Measurements from ENCODE around the gene TRNP1.

GRCh38 chr1:26994787-26995517, 1.5 kb downstream of the TRNP1 start:
- TF ChIP-seq CTCF (IDR thresholded peaks at IDR 0.05; ENCODE audit: low read depth, low read length, missing input control) (no peak), TAF1 (conservative IDR thresholded peaks at IDR 0.05) (no peak), YY1 (IDR thresholded peaks at IDR 0.05) (no peak), RAD21 (IDR thresholded peaks at IDR 0.05) (no peak), RXRA (IDR thresholded peaks at IDR 0.05) (no peak), REST (IDR thresholded peaks at IDR 0.05) (no peak), ZBTB33 (IDR thresholded peaks at IDR 0.05) (no peak), FOXA1 (IDR thresholded peaks at IDR 0.05) (no peak), GABPA (IDR thresholded peaks at IDR 0.05 in 1 of 2, conservative IDR thresholded peaks at IDR 0.05 in 1 of 2) (no peak), ATF3 (IDR thresholded peaks at IDR 0.05) (no peak), MAX (IDR thresholded peaks at IDR 0.05) (no peak)
